ENCODE measurements around the gene RAB31. TPM values are rescaled to one million over a fixed set of nuclear protein-coding genes. Genes with fewer than 3 reads are reported as not detected.

The RAB31 gene
- polyA plus RNA-seq, 1 donor from 2014 or later = 16.3 TPM

DNA sequence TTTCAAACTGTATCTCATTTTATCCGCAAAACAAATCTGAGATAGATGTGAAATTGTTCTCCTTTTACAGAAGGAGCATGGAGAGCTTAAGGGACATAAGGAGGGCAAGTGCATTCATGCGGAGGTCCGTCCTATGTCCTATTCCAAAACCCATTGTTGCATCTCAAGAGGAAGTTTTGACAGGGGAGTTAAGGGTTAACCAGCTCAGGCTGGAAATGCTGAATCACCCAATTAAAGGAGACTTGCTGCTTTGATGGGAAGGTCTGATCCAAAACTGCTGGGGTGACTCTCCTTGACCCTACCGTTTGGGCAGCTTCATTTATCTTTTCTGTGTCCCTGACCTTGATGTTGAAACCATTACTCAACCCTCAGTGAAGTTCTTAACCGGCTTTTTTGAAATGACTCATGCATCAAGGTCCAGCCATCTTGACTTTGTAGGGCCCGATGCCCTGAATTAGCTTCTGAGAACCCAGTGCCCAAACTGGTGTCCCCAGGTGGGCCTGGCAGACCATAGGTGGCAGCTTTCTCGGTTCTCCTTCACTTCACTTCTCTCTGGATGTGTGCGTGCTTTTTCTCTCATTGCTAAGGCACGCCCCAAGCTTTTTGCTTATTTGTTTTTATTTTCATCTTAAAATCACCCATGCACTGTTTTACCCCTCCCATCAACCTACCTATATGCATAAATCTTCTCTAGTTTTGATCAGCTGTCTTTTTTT is 161.8 kb downstream of the RAB31 start:
- H3K4me2 ChIP-seq (ENCODE audit: low read length) = no peak overlapping the region
- no peak overlapping the region for H3K9ac ChIP-seq (ENCODE audit: low read length)
- H3F3A ChIP-seq (ENCODE audit: insufficient read depth, low read length, poor library complexity, severe bottlenecking) = no peaks in the 10 kb centered on the region
- no peak overlapping the region for H3K4me3 ChIP-seq (ENCODE audit: low read length)
- no peak overlapping the region for H3K27ac ChIP-seq (ENCODE audit: low read length)
- no peaks in the 10 kb centered on the region for H4K20me1 ChIP-seq (ENCODE audit: insufficient read depth)
- no peaks in the 10 kb centered on the region for H3K79me2 ChIP-seq (replicated peaks; ENCODE audit: insufficient read depth, low read length)
- H2AFZ ChIP-seq (ENCODE audit: low read depth, low read length) = no peak overlapping the region
- no peak for TF ChIP-seq MXI1 (conservative IDR thresholded peaks at IDR 0.05; ENCODE audit: poor library complexity, severe bottlenecking)
- TF ChIP-seq EP300 (conservative IDR thresholded peaks at IDR 0.05; ENCODE audit: poor library complexity, severe bottlenecking) = no peak
- TF ChIP-seq TAF1 (IDR thresholded peaks at IDR 0.05; ENCODE audit: low read depth) = no peak
- TF ChIP-seq, protein P1, sequence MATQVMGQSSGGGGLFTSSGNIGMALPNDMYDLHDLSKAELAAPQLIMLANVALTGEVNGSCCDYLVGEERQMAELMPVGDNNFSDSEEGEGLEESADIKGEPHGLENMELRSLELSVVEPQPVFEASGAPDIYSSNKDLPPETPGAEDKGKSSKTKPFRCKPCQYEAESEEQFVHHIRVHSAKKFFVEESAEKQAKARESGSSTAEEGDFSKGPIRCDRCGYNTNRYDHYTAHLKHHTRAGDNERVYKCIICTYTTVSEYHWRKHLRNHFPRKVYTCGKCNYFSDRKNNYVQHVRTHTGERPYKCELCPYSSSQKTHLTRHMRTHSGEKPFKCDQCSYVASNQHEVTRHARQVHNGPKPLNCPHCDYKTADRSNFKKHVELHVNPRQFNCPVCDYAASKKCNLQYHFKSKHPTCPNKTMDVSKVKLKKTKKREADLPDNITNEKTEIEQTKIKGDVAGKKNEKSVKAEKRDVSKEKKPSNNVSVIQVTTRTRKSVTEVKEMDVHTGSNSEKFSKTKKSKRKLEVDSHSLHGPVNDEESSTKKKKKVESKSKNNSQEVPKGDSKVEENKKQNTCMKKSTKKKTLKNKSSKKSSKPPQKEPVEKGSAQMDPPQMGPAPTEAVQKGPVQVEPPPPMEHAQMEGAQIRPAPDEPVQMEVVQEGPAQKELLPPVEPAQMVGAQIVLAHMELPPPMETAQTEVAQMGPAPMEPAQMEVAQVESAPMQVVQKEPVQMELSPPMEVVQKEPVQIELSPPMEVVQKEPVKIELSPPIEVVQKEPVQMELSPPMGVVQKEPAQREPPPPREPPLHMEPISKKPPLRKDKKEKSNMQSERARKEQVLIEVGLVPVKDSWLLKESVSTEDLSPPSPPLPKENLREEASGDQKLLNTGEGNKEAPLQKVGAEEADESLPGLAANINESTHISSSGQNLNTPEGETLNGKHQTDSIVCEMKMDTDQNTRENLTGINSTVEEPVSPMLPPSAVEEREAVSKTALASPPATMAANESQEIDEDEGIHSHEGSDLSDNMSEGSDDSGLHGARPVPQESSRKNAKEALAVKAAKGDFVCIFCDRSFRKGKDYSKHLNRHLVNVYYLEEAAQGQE (IDR thresholded peaks at IDR 0.05; ENCODE audit: borderline replicate concordance) = no peak
- TF ChIP-seq POLR2AphosphoS5 (IDR thresholded peaks at IDR 0.05) = no peak
- TF ChIP-seq, protein P2, sequence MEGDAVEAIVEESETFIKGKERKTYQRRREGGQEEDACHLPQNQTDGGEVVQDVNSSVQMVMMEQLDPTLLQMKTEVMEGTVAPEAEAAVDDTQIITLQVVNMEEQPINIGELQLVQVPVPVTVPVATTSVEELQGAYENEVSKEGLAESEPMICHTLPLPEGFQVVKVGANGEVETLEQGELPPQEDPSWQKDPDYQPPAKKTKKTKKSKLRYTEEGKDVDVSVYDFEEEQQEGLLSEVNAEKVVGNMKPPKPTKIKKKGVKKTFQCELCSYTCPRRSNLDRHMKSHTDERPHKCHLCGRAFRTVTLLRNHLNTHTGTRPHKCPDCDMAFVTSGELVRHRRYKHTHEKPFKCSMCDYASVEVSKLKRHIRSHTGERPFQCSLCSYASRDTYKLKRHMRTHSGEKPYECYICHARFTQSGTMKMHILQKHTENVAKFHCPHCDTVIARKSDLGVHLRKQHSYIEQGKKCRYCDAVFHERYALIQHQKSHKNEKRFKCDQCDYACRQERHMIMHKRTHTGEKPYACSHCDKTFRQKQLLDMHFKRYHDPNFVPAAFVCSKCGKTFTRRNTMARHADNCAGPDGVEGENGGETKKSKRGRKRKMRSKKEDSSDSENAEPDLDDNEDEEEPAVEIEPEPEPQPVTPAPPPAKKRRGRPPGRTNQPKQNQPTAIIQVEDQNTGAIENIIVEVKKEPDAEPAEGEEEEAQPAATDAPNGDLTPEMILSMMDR (IDR thresholded peaks at IDR 0.05; ENCODE audit: poor library complexity, severe bottlenecking) = no peak
- no peak for TF ChIP-seq RAD21 (conservative IDR thresholded peaks at IDR 0.05)
- TF ChIP-seq EZH2 (IDR thresholded peaks at IDR 0.05; ENCODE audit: borderline replicate concordance, insufficient read depth, low read length, poor library complexity, severe bottlenecking) = no peak
- no peak for TF ChIP-seq SMC3 (conservative IDR thresholded peaks at IDR 0.05; ENCODE audit: poor library complexity)
- no peaks in the 10 kb centered on the region for H3K9me2 ChIP-seq (ENCODE audit: insufficient read depth, low read length)
- H3K36me3 ChIP-seq (ENCODE audit: insufficient read depth, low read length) = no peaks in the 10 kb centered on the region
- no peaks in the 10 kb centered on the region for H3K9me3 ChIP-seq (ENCODE audit: low read length)
- H3K27me3 ChIP-seq (ENCODE audit: insufficient read depth, low read depth, low read length) = no peaks in the 10 kb centered on the region

DNA sequence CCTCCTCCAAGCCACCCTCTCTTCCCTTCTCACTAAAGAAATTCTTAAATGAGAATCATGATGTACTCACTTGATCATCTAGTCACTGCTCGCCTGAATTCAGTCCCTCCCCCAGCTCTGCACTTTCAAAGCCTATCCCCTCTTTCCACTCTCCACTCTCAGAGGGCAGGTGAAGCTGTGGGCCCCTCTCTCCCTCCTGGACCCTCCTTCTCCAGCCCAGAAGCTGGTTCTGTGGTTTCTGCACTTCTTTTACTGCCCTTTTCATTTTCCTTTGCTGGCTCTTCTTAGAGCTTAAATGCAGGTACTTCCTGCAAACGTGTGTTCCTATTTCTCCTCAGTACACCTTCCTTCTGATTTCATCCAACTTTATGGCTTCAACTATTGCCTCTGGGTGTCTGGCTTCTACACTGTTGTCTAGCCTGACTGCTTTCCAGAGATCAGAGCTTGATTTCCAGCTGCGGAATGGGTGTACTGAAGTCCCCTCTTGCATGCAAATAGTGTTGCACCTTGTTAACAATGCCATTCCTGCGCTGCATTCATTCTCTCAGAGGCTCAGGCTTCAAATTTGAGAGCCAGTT is 162.4 kb downstream of the RAB31 start:
- no peak for TF ChIP-seq RAD21 (conservative IDR thresholded peaks at IDR 0.05)
- no peak for TF ChIP-seq TAF1 (IDR thresholded peaks at IDR 0.05; ENCODE audit: low read depth)
- no peak for TF ChIP-seq POLR2AphosphoS5 (IDR thresholded peaks at IDR 0.05)
- TF ChIP-seq, protein P2 (IDR thresholded peaks at IDR 0.05; ENCODE audit: poor library complexity, severe bottlenecking) = no peak
- TF ChIP-seq SMC3 (conservative IDR thresholded peaks at IDR 0.05; ENCODE audit: poor library complexity) = no peak
- TF ChIP-seq, protein P1 (IDR thresholded peaks at IDR 0.05; ENCODE audit: borderline replicate concordance) = no peak
- TF ChIP-seq EP300 (conservative IDR thresholded peaks at IDR 0.05; ENCODE audit: poor library complexity, severe bottlenecking) = no peak
- TF ChIP-seq MXI1 (conservative IDR thresholded peaks at IDR 0.05; ENCODE audit: poor library complexity, severe bottlenecking) = no peak
- TF ChIP-seq EZH2 (IDR thresholded peaks at IDR 0.05; ENCODE audit: borderline replicate concordance, insufficient read depth, low read length, poor library complexity, severe bottlenecking) = no peak

More for the DNA sequence above, 162.4 kb downstream of the RAB31 start:
- Histone ChIP-seq H3K79me2 (replicated peaks; ENCODE audit: insufficient read depth, low read length) (no peaks in the 10 kb centered on the region), H3K27ac (ENCODE audit: low read length) (no peak overlapping the region), H3K9me2 (ENCODE audit: insufficient read depth, low read length) (no peaks in the 10 kb centered on the region), H3F3A (ENCODE audit: insufficient read depth, low read length, poor library complexity, severe bottlenecking) (no peaks in the 10 kb centered on the region), H3K4me2 (ENCODE audit: low read length) (no peak overlapping the region), H3K9ac (ENCODE audit: low read length) (no peak overlapping the region), H3K9me3 (ENCODE audit: low read length) (no peaks in the 10 kb centered on the region), H3K4me3 (ENCODE audit: low read length) (no peak overlapping the region), H3K36me3 (ENCODE audit: insufficient read depth, low read length) (no peaks in the 10 kb centered on the region), H4K20me1 (ENCODE audit: insufficient read depth) (no peaks in the 10 kb centered on the region), H2AFZ (ENCODE audit: low read depth, low read length) (no peak overlapping the region), H3K27me3 (ENCODE audit: insufficient read depth, low read depth, low read length) (no peaks in the 10 kb centered on the region)

Data from neural cell (in vitro differentiated cells).